T1000 (cell line): ENCODE data around the gene SPO11.

Experiments used
- DNase-seq: peaks from one replicate; lab custom pipeline; 2025; ENCODE audit warnings: mixed read lengths; lab: John Stamatoyannopoulos, UW

The SPO11 gene

GRCh38 chr20:57310821-57311514 lies 18.6 kb upstream of the SPO11 start:
- DNase-seq, result no peak

GRCh38 chr20:57312138-57312537 lies 17.5 kb upstream of the SPO11 start:
- DNase-seq, result no peak

- no peak for DNase-seq
Measured at GRCh38 chr20:57313230-57313629, 16.4 kb upstream of the SPO11 start.

GRCh38 chr20:57313951-57314350 lies 15.7 kb upstream of the SPO11 start:
- DNase-seq, result no peak

- DNase-seq, result no peak
Measured at GRCh38 chr20:57315083-57315975, 14.3 kb upstream of the SPO11 start.

- no peak for DNase-seq
Measured at GRCh38 chr20:57315976-57316480, 13.6 kb upstream of the SPO11 start.

GRCh38 chr20:57316795-57317201 lies 12.8 kb upstream of the SPO11 start:
- DNase-seq, result no peak

- no peak for DNase-seq
Measured at GRCh38 chr20:57317316-57317788, 12.3 kb upstream of the SPO11 start.

GRCh38 chr20:57317789-57318371 lies 11.7 kb upstream of the SPO11 start:
- no peak for DNase-seq

- DNase-seq, result no peak
Measured at GRCh38 chr20:57319584-57319983, 10.0 kb upstream of the SPO11 start.

GRCh38 chr20:57320358-57320757 lies 9.2 kb upstream of the SPO11 start:
- DNase-seq, result no peak

- DNase-seq, result no peak
Measured at GRCh38 chr20:57321142-57321541, 8.5 kb upstream of the SPO11 start.

GRCh38 chr20:57322476-57322875 lies 7.1 kb upstream of the SPO11 start:
- DNase-seq, result no peak

- no peak for DNase-seq
Measured at GRCh38 chr20:57323034-57323433, 6.6 kb upstream of the SPO11 start.

- DNase-seq, result no peak
Measured at GRCh38 chr20:57325632-57326356, 3.8 kb upstream of the SPO11 start.

- no peak for DNase-seq
Measured at GRCh38 chr20:57326667-57327455, 2.7 kb upstream of the SPO11 start.

- DNase-seq, result no peak
Measured at GRCh38 chr20:57327820-57328219, 1.8 kb upstream of the SPO11 start.

GRCh38 chr20:57330998-57331397 lies 1.4 kb downstream of the SPO11 start:
- no peak for DNase-seq

- DNase-seq, result no peak
Measured at GRCh38 chr20:57332105-57333089, 2.8 kb downstream of the SPO11 start.

- DNase-seq, result no peak
Measured at GRCh38 chr20:57335392-57335791, 5.8 kb downstream of the SPO11 start.
